GM12878 (cell line): ENCODE data around the gene LLCFC1.

Source experiments
- ATF3 ChIP-seq: IDR thresholded peaks from 2 replicates; pipeline ENCODE4 v1.6.1; 2011; ENCODE audit warnings: low read depth, mild to moderate bottlenecking, low read length, moderate library complexity, borderline replicate concordance; ENCODE audit errors: extremely low read depth
- EGR1 ChIP-seq, 2 experiments: IDR thresholded peaks; 1 replicate in 1 of 2; 2 replicates in 1 of 2; pipeline ENCODE4 v1.6.1; 2011 to 2012; ENCODE audit warnings: low read depth in 2 of 2, low read length in 2 of 2, borderline replicate concordance in 1 of 2, mild to moderate bottlenecking in 1 of 2, moderate library complexity in 1 of 2
- EP300 ChIP-seq, 2 experiments: fragments of 150-350 bp in 1 of 2; IDR thresholded peaks; 2 replicates each; pipeline ENCODE4 v1.6.1; 2011 to 2012; ENCODE audit warnings: low read depth in 2 of 2, low read length in 2 of 2, borderline replicate concordance in 1 of 2, improper control_type of control experiment in 1 of 2, inconsistent platforms in 1 of 2; ENCODE audit not compliant: control insufficient read depth in 1 of 2
- EZH2 ChIP-seq: IDR thresholded peaks from 2 replicates; pipeline ENCODE4 v1.6.1; 2012; ENCODE audit warnings: low read depth, mild to moderate bottlenecking, control low read depth, inconsistent platforms, low read length, borderline replicate concordance; ENCODE audit not compliant: control insufficient read depth
- IKZF2 ChIP-seq, 2 experiments: fragments of 450-650 bp; IDR thresholded peaks; 2 replicates each; pipeline ENCODE4 v1.6.1; 2017; ENCODE audit warnings: mild to moderate bottlenecking in 2 of 2, moderate library complexity in 2 of 2
- JUND ChIP-seq: IDR thresholded peaks from 2 replicates; pipeline ENCODE4 v1.6.1; 2012; ENCODE audit warnings: low read depth, mild to moderate bottlenecking, low read length, improper control_type of control experiment, moderate library complexity
- POLR2A ChIP-seq: IDR thresholded peaks from 2 replicates; pipeline ENCODE4 v1.6.1; 2011; ENCODE audit warnings: low read depth, mild to moderate bottlenecking, low read length
- POLR2AphosphoS5 ChIP-seq: IDR thresholded peaks from 2 replicates; pipeline ENCODE4 v1.6.1; 2011; ENCODE audit warnings: mild to moderate bottlenecking, low read length, inconsistent platforms
- TAF1 ChIP-seq: IDR thresholded peaks from 2 replicates; pipeline ENCODE4 v1.6.1; 2011; ENCODE audit warnings: mild to moderate bottlenecking, low read depth, low read length, borderline replicate concordance
- TF ChIP-seq, protein P1 (sequence below), 3 experiments: IDR thresholded peaks in 2 of 3; conservative IDR thresholded peaks in 1 of 3; 2 replicates each; pipeline ENCODE4 v1.5.1; 2011; ENCODE audit warnings: low read depth in 3 of 3, low read length in 3 of 3, mild to moderate bottlenecking in 3 of 3, control low read depth in 2 of 3, moderate library complexity in 2 of 3, inconsistent platforms in 1 of 3, mixed read lengths in 1 of 3; ENCODE audit not compliant: control insufficient read depth in 2 of 3, insufficient read depth in 1 of 3; ENCODE audit errors: extremely low read depth in 1 of 3

DNA sequence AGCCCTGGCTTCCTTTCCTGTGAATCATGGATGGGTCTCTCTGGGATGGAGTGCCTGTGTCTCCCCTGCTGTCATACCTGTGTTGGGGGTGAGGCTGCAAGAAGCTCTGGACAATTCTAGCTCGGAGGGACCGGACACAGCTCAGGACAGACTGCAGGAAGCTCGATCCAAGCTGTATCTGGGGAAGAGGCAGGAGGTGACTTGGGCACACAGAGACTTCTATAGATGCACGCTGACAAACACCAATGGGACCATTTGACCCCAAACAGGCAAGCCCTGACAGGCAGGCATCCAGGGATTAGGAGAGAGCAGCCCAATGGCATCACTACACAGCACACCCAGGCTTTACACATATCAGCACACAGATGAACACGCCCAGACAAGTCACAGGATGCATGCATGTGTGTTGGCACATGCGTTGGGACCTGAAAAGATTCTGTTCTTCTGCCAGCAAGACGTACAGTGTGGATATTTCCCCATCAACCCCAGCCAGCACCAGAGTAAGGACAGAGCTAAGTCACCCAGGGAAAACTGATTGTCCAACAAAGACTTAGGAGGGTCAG lies 4.5 kb downstream of the LLCFC1 start:
- TF ChIP-seq EZH2 (no peak), EP300 (IDR thresholded peaks at IDR 0.05; ENCODE audit: borderline replicate concordance in 1 of 2, control insufficient read depth in 1 of 2, low read depth in 2 of 2, low read length in 2 of 2) (no peak), ATF3 (no peak), IKZF2 (IDR thresholded peaks at IDR 0.05) (no peak), EGR1 (IDR thresholded peaks at IDR 0.05; ENCODE audit: borderline replicate concordance in 1 of 2, low read depth in 2 of 2, low read length in 2 of 2) (no peak), JUND (no peak), POLR2A (no peak), TAF1 (no peak), POLR2AphosphoS5 (no peak)
- TF ChIP-seq, protein P1, sequence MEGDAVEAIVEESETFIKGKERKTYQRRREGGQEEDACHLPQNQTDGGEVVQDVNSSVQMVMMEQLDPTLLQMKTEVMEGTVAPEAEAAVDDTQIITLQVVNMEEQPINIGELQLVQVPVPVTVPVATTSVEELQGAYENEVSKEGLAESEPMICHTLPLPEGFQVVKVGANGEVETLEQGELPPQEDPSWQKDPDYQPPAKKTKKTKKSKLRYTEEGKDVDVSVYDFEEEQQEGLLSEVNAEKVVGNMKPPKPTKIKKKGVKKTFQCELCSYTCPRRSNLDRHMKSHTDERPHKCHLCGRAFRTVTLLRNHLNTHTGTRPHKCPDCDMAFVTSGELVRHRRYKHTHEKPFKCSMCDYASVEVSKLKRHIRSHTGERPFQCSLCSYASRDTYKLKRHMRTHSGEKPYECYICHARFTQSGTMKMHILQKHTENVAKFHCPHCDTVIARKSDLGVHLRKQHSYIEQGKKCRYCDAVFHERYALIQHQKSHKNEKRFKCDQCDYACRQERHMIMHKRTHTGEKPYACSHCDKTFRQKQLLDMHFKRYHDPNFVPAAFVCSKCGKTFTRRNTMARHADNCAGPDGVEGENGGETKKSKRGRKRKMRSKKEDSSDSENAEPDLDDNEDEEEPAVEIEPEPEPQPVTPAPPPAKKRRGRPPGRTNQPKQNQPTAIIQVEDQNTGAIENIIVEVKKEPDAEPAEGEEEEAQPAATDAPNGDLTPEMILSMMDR (IDR thresholded peaks at IDR 0.05 in 2 of 3, conservative IDR thresholded peaks at IDR 0.05 in 1 of 3; ENCODE audit: control insufficient read depth in 2 of 3, extremely low read depth in 1 of 3, insufficient read depth in 1 of 3, low read depth in 3 of 3, low read length in 3 of 3): no peak
